GM23338 (cell line): ENCODE measurements around the gene SUPT3H.

ENCODE experiments used
- CREB1 ChIP-seq: fragments of 250-450 bp; sonication (Bioruptor Pico); IDR thresholded peaks from 2 replicates; pipeline ENCODE4 v1.5.0; 2020; ENCODE audit warnings: low read depth, mild to moderate bottlenecking, moderate library complexity
- CTCF ChIP-seq, 2 experiments: fragments of 200-600 bp in 1 of 2; sonication (generic) in 1 of 2; conservative IDR thresholded peaks; 2 replicates each; pipeline versions ENCODE4 v1.5.1 to v1.6.1; 2016 to 2017; ENCODE audit warnings: antibody characterized with exemption in 2 of 2, low read depth in 2 of 2, mild to moderate bottlenecking in 2 of 2, moderate library complexity in 1 of 2
- EZH2 ChIP-seq: fragments of 200-600 bp; sonication (generic); IDR thresholded peaks from one replicate; pipeline ENCODE4 v1.8.0; 2017; ENCODE audit warnings: antibody characterized with exemption, mild to moderate bottlenecking, low read depth; ENCODE audit not compliant: unreplicated experiment
- EZH2phosphoT487 ChIP-seq: fragments of 200-600 bp; sonication (generic); IDR thresholded peaks from one replicate; pipeline ENCODE4 v1.8.1; 2018; ENCODE audit warnings: antibody characterized with exemption; ENCODE audit not compliant: unreplicated experiment
- JUNB ChIP-seq: IDR thresholded peaks from one replicate; pipeline ENCODE4 v1.6.1; 2016; ENCODE audit warnings: antibody characterized with exemption; ENCODE audit not compliant: unreplicated experiment

- TF ChIP-seq CTCF (conservative IDR thresholded peaks at IDR 0.05; ENCODE audit: low read depth in 2 of 2) (no peak), JUNB (no peak), EZH2phosphoT487 (no peak), CREB1 (CRISPR knock-in tag) (no peak), EZH2 (no peak)
These were observed 182.6 kb downstream of the SUPT3H start for GRCh38 chr6:45195137-45195536.
